GM12874 (cell line): ENCODE results near the gene HAAO.

Experiments
- CTCF ChIP-seq: IDR thresholded peaks from 2 replicates; pipeline ENCODE4 v1.5.1; 2011; ENCODE audit warnings: low read depth, mild to moderate bottlenecking, control low read depth, low read length, moderate library complexity; ENCODE audit not compliant: insufficient read depth

HAAO gene

GRCh38 chr2:42744545-42745082, 47.8 kb downstream of the HAAO start:
- no peak for TF ChIP-seq CTCF

GRCh38 chr2:42743659-42743990, 48.8 kb downstream of the HAAO start:
- TF ChIP-seq CTCF = no peak

- TF ChIP-seq CTCF = no peak; the same call in 1 of the 2 replicates
These were observed 49.4 kb downstream of the HAAO start for GRCh38 chr2:42742740-42743658.

DNA sequence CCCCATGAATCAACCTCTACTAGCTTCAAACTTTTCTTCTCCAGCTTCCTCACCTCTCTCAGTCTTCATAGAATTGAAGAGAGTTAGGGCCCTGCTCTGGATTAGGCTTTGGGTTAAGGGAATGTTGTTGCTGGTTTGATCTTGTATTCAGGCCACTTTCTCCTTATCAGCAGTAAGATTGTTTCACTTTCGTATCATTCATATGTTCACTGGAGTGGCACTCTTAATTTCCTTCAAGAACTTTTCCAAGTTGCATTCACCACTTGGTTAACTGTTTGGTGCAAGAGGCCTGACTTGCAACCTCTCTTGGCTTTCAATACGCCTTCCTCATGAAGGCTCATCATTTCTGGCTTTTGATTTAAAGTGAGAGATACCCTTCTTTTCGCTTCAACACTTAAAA, 51.2 kb downstream of the HAAO start:
- TF ChIP-seq CTCF = no peak

- TF ChIP-seq CTCF = no peak
These were observed 55.6 kb downstream of the HAAO start for GRCh38 chr2:42736598-42737322.

DNA sequence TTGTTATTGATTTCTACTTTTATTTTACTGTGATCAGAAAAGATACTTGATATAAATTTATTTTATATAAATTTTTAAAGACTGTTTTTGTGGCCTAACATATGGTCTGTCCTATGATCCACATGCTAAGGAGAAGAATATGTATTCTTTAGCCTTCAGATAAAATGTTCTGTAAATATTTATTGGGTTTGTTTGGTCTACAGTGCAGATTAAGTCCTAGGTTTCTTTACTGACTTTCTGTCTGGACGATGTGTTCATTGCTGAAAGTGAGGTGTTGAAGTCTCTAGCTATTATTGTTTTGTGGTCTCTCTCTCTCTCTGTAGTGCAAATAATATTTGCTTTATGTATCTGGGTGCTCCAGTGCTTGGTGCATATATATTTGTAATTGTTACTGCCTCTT, 58.5 kb downstream of the HAAO start:
- TF ChIP-seq CTCF = no peak

- no peak for TF ChIP-seq CTCF
These were observed 65.7 kb downstream of the HAAO start for GRCh38 chr2:42726680-42727079.
